Loucy (cell line): ENCODE data around the gene SLC6A2.

ENCODE experiments used
- CTCF ChIP-seq: fragments of 200-600 bp; sonication (generic); conservative IDR thresholded peaks from 2 replicates; pipeline ENCODE4 v1.5.1; 2014; ENCODE audit warnings: mild to moderate bottlenecking, antibody characterized with exemption, low read length
- EZH2phosphoT487 ChIP-seq: fragments of 200-600 bp; IDR thresholded peaks from 2 replicates; pipeline ENCODE4 v1.6.1; 2018; ENCODE audit warnings: antibody characterized with exemption, mild to moderate bottlenecking, moderate library complexity, borderline replicate concordance

DNA sequence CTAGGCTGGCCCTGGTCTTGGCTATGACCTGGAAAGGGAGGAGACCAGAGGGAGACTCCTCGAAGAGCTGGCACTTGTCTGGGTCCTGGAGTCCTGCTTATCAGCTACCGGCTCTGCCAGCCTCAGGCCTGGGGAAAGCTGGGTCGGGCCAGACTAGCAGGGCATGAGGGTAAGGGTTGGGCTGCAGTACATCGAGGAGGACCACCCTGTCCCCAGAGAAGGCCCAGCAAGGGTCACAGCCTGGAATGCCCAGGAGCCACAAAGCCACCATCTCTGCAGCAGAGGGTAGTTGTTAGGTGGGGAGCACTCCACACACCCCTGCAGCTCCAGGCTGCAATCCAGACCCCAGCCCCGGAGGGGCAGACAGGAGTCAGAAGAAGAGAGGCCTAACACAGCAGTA lies 54.0 kb downstream of the SLC6A2 start:
- no peak for TF ChIP-seq CTCF
- no peak for TF ChIP-seq EZH2phosphoT487
